Vagina (tissue), 2 donors: ENCODE results near the gene APOB. TPM values are rescaled to one million over a fixed set of nuclear protein-coding genes. Genes with fewer than 3 reads are reported as not detected.

ENCODE experiments used
- DNase-seq, 2 donors: peaks; one replicate each; pipeline ENCODE4 v3.0.0-alpha.2; 2017; ENCODE audit errors: extremely low spot score in 2 of 2
- H3K27ac ChIP-seq: fragments of 200-600 bp; sonication (generic); one replicate; pipeline ENCODE4 v1.5.1; 2019
- H3K27me3 ChIP-seq: fragments of 200-600 bp; sonication (generic); one replicate; pipeline ENCODE4 v1.5.1; 2019
- H3K36me3 ChIP-seq, 2 donors: fragments of 200-600 bp; sonication (generic); one replicate each; pipeline ENCODE4 v1.5.1; 2017 to 2019
- H3K4me1 ChIP-seq: fragments of 200-600 bp; sonication (generic); one replicate; pipeline ENCODE4 v1.5.1; 2019
- H3K4me3 ChIP-seq, 2 donors: fragments of 200-600 bp; sonication (generic); 1 replicate in 1 of 2; 2 replicates in 1 of 2; pipeline ENCODE4 v1.5.1; 2016 to 2019
- H3K9me3 ChIP-seq: fragments of 200-600 bp; sonication (generic); one replicate; pipeline ENCODE4 v1.5.1; 2019
- POLR2A ChIP-seq, 2 donors: fragments of 450-650 bp; IDR thresholded peaks; one replicate each; pipeline ENCODE4 v1.6.1; 2017; ENCODE audit warnings: antibody characterized with exemption in 2 of 2, mild to moderate bottlenecking in 2 of 2, moderate library complexity in 2 of 2
- POLR2AphosphoS5 ChIP-seq, 2 donors: sonication (generic); formaldehyde crosslinking; IDR thresholded peaks; one replicate each; pipeline ENCODE4 v1.9.0; 2017; ENCODE audit warnings: antibody characterized with exemption in 2 of 2, mild to moderate bottlenecking in 2 of 2, low read depth in 1 of 2; ENCODE audit not compliant: insufficient read depth in 1 of 2
- intact Hi-C: fragments of 100-400 bp; cut with DNase I; formaldehyde crosslinking; loops from one replicate; pipeline ENCODE4 v1.15.1; 2023
- total RNA-seq: library from RNA; depleted of rRNA; stranded (reverse); fragments of >200 nt; gene quantifications from one replicate; pipeline ENCODE4 v1.2.3, GENCODE V29; 2016
- TF ChIP-seq, protein P1 (sequence below), 3 experiments: fragments of 450-650 bp in 2 of 3; fragments of 200-600 bp in 1 of 3; sonication (generic) in 1 of 3; IDR thresholded peaks; one replicate each; pipeline ENCODE4 v1.5.1; 2017 to 2019; ENCODE audit warnings: antibody characterized with exemption in 3 of 3, mild to moderate bottlenecking in 2 of 3, moderate library complexity in 2 of 3

Gene APOB
- total RNA-seq, 1 donor from 2014 or later: not detected

DNA sequence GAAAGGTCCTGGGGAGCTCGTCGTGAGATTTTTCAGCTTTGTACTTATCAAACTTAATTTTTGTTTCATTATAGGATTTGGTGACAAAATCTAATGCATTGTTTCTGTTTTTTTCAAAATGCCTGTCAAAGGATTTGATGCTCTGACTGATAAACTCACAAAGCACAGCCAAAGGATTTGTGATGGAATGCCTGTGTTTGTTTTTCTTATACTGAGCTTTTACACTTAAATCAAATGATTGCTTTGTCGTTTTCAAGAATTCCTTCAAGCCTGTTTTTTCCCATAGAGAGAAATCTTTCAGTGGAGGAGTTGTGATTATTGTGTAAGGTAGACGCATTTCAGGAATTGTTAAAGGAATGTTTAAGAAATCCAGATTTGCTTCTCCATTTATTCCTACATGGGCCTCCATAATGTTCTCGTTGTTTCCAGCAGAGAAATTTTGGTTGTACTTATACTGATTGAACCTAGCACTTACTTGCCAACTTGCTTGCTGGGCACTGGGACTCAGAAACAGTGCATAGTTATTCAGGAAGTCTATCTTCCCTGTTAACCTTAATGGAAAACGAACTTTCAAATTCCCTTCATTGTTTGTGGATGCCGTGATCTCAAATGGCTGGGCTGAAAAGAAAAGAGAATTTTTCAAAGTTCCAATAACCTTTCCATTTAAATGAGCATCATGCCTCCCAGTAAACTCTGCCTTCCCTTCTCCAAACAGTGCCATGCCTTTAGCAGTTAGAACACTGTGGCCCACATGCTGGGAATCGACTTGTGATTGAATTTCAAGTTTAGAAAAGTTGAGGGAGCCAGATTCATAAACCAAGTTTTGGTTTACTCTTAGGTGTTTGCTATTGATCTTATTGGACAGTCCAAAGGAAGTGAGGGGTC is 36.5 kb downstream of the APOB start:
- Histone ChIP-seq H3K27ac (no peak overlapping the region), H3K27me3 (no peaks in the 10 kb centered on the region), H3K9me3 (no peaks in the 10 kb centered on the region), H3K36me3 (no peaks in the 10 kb centered on the region), H3K4me3 (no peak overlapping the region), H3K4me1 (no peaks in the 10 kb centered on the region)
- intact Hi-C loops: no loop called here
- TF ChIP-seq, protein P1, sequence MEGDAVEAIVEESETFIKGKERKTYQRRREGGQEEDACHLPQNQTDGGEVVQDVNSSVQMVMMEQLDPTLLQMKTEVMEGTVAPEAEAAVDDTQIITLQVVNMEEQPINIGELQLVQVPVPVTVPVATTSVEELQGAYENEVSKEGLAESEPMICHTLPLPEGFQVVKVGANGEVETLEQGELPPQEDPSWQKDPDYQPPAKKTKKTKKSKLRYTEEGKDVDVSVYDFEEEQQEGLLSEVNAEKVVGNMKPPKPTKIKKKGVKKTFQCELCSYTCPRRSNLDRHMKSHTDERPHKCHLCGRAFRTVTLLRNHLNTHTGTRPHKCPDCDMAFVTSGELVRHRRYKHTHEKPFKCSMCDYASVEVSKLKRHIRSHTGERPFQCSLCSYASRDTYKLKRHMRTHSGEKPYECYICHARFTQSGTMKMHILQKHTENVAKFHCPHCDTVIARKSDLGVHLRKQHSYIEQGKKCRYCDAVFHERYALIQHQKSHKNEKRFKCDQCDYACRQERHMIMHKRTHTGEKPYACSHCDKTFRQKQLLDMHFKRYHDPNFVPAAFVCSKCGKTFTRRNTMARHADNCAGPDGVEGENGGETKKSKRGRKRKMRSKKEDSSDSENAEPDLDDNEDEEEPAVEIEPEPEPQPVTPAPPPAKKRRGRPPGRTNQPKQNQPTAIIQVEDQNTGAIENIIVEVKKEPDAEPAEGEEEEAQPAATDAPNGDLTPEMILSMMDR (IDR thresholded peaks at IDR 0.05): no peak
- TF ChIP-seq POLR2A (IDR thresholded peaks at IDR 0.05): no peak
- TF ChIP-seq POLR2AphosphoS5 (IDR thresholded peaks at IDR 0.05; ENCODE audit: insufficient read depth in 1 of 2, low read depth in 1 of 2): no peak
- DNase-seq: no peak

DNA sequence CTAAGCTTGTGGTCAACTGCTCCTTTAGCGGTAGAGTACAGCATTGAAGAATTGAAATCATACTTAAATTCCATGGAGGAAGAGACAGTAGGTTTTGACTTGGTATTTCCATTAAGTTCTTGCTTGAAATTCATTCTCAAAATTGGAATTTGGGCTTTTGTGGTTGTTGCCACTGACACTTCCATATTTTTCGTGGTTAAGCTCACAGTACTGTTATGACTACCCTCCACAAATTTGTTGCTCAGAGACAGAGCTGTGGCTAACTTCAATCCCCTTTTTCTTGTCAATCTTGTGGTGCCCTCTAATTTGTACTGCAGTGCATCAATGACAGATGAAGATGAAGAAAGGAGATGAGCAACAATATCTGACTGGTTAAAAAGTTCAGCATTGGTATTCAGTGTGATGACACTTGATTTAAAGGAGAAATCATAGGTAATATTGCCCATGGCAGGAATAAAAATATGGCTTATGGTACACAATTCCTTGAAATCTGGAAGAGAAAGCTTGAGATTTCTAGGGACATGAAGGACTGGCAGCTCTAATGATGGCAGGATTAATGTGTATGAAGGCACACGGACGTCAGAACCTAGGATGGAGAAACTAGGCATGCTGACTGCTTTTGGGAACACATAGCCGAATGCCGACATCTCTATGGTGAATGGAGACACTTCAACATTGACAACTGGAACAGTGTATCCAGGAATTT is 37.3 kb downstream of the APOB start:
- no peak for DNase-seq
- H3K27ac ChIP-seq: no peak overlapping the region
- intact Hi-C loops: no loop called here
- no peaks in the 10 kb centered on the region for H3K9me3 ChIP-seq
- H3K36me3 ChIP-seq: no peaks in the 10 kb centered on the region
- TF ChIP-seq POLR2AphosphoS5 (IDR thresholded peaks at IDR 0.05; ENCODE audit: insufficient read depth in 1 of 2, low read depth in 1 of 2): no peak
- TF ChIP-seq, protein P1 (IDR thresholded peaks at IDR 0.05): no peak
- TF ChIP-seq POLR2A (IDR thresholded peaks at IDR 0.05): no peak
- no peaks in the 10 kb centered on the region for H3K27me3 ChIP-seq
- H3K4me3 ChIP-seq: no peak overlapping the region
- no peaks in the 10 kb centered on the region for H3K4me1 ChIP-seq

DNA sequence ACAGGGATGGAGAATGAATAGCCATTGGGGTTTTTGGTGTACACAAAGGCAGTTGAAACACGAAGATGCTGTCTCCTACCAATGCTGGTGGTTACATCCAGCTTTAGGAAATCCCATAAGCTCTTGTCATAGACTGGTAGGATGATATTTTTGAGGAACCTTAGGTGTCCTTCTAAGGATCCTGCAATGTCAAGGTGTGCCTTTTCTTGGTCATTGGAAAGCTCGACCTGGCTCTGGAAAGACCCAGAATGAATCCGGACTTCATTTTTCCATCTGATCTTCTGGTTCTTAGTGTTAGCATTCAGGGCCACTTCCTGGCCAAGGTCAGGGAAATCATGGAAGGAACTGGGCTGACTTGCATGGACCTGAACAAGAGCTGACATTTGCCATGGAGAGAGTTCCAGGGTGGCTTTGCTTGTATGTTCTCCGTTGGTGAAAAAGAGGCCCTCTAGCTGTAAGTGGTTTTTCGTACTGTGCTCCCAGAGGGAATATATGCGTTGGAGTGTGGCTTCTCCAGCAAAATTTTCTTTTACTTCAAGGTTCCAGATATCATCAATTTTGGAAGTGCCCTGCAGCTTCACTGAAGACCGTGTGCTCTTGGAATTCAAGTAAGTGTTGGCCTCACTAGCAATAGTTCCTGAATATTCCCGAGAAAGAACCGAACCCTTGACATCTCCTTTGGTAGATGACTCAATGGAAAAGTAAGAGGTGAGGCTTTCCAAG is 38.0 kb downstream of the APOB start:
- intact Hi-C loops: no loop called here
- no peaks in the 10 kb centered on the region for H3K36me3 ChIP-seq
- no peak overlapping the region for H3K27ac ChIP-seq
- H3K27me3 ChIP-seq: no peaks in the 10 kb centered on the region
- no peak overlapping the region for H3K4me3 ChIP-seq
- DNase-seq: no peak
- no peaks in the 10 kb centered on the region for H3K4me1 ChIP-seq
- TF ChIP-seq POLR2A (IDR thresholded peaks at IDR 0.05) (no peak), POLR2AphosphoS5 (IDR thresholded peaks at IDR 0.05; ENCODE audit: insufficient read depth in 1 of 2, low read depth in 1 of 2) (no peak)
- TF ChIP-seq, protein P1 (IDR thresholded peaks at IDR 0.05): no peak
- no peaks in the 10 kb centered on the region for H3K9me3 ChIP-seq

DNA sequence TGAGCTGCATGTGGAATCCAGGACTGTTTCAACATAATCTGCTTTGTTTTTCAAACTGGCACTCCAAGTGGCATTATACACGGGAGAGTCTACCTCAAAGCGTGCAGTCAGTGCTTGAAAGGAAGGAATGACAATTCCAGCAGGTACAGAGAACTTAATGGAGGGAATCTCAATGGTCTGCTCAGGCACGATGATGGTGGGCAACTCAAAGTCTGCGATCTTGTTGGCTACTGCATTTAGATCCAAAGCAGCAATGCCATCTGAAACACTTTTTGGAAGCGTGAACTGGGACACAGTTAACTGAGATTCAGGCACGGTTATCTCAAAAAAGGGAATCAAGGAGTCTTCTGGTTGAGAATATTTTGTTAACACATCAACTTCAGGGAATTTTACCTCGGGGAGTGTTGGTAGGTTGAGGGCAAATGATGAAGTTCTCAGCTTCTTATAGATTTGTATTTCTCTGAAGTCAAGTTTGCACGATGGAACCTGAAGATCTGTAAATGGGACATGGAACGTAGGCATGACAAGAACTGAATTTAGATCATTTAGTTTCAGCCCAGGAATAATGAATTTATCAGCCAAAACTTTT is 38.7 kb downstream of the APOB start:
- intact Hi-C loops: no loop called here

DNA sequence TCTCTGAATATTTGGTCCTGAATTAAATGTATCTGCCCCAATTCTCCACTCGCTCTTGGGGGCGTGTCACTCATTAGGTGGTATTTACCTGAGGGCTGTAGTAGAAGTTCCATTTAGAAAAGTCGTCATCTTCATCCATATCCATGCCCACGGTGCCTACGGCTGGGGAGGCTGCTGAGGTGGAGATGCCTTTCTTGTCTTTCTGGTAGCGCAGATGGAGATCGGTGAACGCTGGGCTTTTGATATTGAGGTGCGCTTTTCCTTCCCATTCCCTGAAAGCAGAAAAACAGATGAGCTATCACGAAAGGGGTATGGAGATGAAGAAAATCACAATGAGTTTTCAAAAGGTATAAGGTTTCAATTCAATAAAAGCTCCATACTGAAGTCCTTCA is 39.7 kb downstream of the APOB start:
- Histone ChIP-seq H3K4me1 (no peaks in the 10 kb centered on the region), H3K9me3 (no peaks in the 10 kb centered on the region), H3K27me3 (no peaks in the 10 kb centered on the region), H3K36me3 (no peaks in the 10 kb centered on the region), H3K4me3 (no peak overlapping the region), H3K27ac (no peak overlapping the region)
- TF ChIP-seq, protein P1 (IDR thresholded peaks at IDR 0.05): no peak
- no peak for TF ChIP-seq POLR2A (IDR thresholded peaks at IDR 0.05)
- TF ChIP-seq POLR2AphosphoS5 (IDR thresholded peaks at IDR 0.05; ENCODE audit: insufficient read depth in 1 of 2, low read depth in 1 of 2): no peak
- intact Hi-C loops: no loop called here
- no peak for DNase-seq

More for the DNA sequence above, 38.7 kb downstream of the APOB start:
- no peak for DNase-seq
- Histone ChIP-seq H3K27me3 (no peaks in the 10 kb centered on the region), H3K4me3 (no peak overlapping the region), H3K36me3 (no peaks in the 10 kb centered on the region), H3K4me1 (no peaks in the 10 kb centered on the region), H3K27ac (no peak overlapping the region), H3K9me3 (no peaks in the 10 kb centered on the region)
- TF ChIP-seq POLR2A (IDR thresholded peaks at IDR 0.05): no peak
